ENCODE data around the gene PRND. TPM values are rescaled to one million over a fixed set of nuclear protein-coding genes. Genes with fewer than 3 reads are reported as not detected.

PRND gene
- total and polyA plus RNA-seq, 11 donors, result 0.06 to 0.45 (median 0.25) TPM; not detected in 7

DNA sequence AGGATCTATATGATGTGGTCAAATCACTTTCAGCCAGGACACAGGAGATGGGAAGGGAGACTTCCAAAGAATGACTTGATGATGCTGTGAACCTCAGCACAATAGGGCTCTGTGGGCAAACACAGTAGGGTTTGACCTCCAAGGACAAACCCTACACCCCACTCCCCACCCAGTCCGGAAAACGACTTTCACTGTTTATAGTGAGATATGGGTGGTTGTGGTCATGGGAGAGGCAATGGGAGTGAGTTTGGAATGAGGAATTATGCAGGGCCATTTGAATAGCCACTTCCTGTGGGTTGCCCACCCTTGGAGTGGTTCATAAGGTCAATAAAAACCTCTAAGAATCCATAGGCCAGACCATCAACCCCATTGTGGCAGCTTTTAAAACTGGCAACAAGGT lies 38.4 kb upstream of the PRND start:
- Histone ChIP-seq H3K27me3 (no peaks in the 10 kb centered on the region), H3K36me3 (no peaks in the 10 kb centered on the region), H3K4me1 (peaks cover 3 to 39% (median 18%) of the 10 kb centered on the region in 12 donors), H3K27ac (peak overlapping the region in 2 of 12 donors; percentile 48 to 100), H3K4me3 (no peak overlapping the region), H3K9me3 (no peaks in the 10 kb centered on the region)
- DNase-seq (no peak), ATAC-seq (no peak)
- WGBS, 4 donors, result 71 to 100% (median 81%) methylated on average over 2 of the region's 2 CpGs
- TF ChIP-seq POLR2A (IDR thresholded peaks at IDR 0.05), result no peak
- TF ChIP-seq, protein P1, sequence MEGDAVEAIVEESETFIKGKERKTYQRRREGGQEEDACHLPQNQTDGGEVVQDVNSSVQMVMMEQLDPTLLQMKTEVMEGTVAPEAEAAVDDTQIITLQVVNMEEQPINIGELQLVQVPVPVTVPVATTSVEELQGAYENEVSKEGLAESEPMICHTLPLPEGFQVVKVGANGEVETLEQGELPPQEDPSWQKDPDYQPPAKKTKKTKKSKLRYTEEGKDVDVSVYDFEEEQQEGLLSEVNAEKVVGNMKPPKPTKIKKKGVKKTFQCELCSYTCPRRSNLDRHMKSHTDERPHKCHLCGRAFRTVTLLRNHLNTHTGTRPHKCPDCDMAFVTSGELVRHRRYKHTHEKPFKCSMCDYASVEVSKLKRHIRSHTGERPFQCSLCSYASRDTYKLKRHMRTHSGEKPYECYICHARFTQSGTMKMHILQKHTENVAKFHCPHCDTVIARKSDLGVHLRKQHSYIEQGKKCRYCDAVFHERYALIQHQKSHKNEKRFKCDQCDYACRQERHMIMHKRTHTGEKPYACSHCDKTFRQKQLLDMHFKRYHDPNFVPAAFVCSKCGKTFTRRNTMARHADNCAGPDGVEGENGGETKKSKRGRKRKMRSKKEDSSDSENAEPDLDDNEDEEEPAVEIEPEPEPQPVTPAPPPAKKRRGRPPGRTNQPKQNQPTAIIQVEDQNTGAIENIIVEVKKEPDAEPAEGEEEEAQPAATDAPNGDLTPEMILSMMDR (IDR thresholded peaks at IDR 0.05), result no peak
- intact Hi-C loops (cut with DNase I), result no loop called here

DNA sequence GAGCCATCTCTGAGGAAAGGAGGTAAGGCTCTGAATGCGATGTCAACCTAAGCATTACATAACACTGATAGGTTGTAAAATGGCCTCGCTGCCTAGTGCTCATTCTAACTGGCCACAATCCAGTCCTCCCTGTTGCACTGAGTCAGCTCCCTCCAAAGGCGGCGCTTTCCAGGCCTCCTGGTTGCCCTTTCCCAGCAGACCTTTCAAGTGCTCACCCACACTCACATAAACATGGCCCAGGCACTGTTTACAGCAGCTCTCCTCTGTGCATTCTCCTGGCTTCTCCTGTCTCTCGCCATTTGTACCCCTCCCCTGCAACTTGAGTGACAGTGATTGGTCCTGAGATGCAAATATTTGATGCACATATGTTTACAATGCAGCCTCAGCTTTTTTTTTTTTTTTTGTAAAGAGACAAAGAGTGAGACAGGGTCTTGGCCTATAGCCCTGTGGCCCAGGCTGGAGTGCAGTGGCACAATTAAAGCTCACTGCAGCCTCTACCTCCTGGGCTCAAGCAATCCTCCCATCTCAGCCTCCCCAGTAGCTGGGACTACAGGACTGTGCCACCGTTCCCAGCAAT lies 36.8 kb upstream of the PRND start:
- peaks cover 3 to 54% (median 28%) of the 10 kb centered on the region in 12 donors for H3K4me1 ChIP-seq
- TF ChIP-seq POLR2A (IDR thresholded peaks at IDR 0.05), result no peak
- TF ChIP-seq, protein P1 (IDR thresholded peaks at IDR 0.05), result no peak
- H3K4me3 ChIP-seq, result no peak overlapping the region
- ATAC-seq (no peak), DNase-seq (peak in 1 of 5 donors; percentile 47)
- WGBS, 4 donors, result 76 to 87% (median 84%) methylated on average over 6 of the region's 6 CpGs
- H3K9me3 ChIP-seq, result no peaks in the 10 kb centered on the region
- H3K27me3 ChIP-seq, result no peaks in the 10 kb centered on the region
- no peaks in the 10 kb centered on the region for H3K36me3 ChIP-seq
- peak overlapping the region in 6 of 12 donors; percentile 91 to 100 (median 96) for H3K27ac ChIP-seq
- intact Hi-C loops (cut with DNase I), result no loop called here

DNA sequence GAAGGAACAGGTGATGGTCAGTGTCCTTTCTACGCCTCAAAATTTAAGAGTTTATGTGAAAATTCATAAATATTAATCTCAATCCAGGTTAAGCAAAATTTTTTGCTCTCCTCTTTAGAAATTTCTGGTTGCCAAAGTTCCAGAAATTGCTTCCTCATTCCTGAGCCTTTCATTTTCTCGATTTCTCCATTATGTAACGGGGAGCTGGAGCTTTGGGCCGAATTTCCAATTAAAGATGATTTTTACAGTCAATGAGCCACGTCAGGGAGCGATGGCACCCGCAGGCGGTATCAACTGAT lies 35.8 kb upstream of the PRND start:
- Histone ChIP-seq H3K4me1 (peaks cover 3 to 62% (median 29%) of the 10 kb centered on the region in 12 donors), H3K9me3 (no peaks in the 10 kb centered on the region), H3K36me3 (no peaks in the 10 kb centered on the region), H3K4me3 (peak overlapping the region; percentile 72 to 98 (median 88)), H3K27ac (peak overlapping the region; percentile 90 to 100 (median 96)), H3K27me3 (no peaks in the 10 kb centered on the region)
- no peak for DNase-seq
- TF ChIP-seq, protein P1 (IDR thresholded peaks at IDR 0.05), result no peak
- TF ChIP-seq POLR2A (IDR thresholded peaks at IDR 0.05), result no peak
- ATAC-seq, result no peak
- intact Hi-C loops (cut with DNase I), result no loop called here
- WGBS, 4 donors, result 12 to 14% (median 14%) methylated on average over 8 of the region's 8 CpGs

DNA sequence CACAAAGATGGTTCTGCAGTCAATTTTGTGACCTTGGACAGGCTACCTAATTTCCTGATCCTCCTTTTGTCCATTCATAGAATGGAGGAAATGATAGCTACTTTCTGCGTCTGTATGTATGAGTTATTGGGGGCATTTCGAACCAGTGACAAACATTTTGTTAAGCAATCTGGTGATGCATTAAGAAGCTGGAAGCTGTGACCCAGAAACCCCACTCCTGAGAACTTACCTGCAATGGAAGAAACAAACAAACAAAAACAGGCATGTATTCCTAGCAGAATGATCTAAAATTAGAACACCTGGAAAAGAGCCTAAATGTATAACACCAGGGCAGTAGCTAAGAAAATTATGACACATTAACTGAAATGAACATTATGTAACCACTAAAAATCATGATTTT lies 33.4 kb upstream of the PRND start:
- Histone ChIP-seq H3K4me1 (peaks cover 3 to 55% (median 29%) of the 10 kb centered on the region in 12 donors), H3K9me3 (no peaks in the 10 kb centered on the region), H3K27ac (peak overlapping the region in 11 of 12 donors; percentile 21 to 100 (median 97)), H3K4me3 (peak overlapping the region in 8 of 12 donors; percentile 6 to 98 (median 84)), H3K27me3 (no peaks in the 10 kb centered on the region), H3K36me3 (peaks cover 0 to 4% (median 0%) of the 10 kb centered on the region in 9 donors)
- no peak for ATAC-seq
- DNase-seq, result no peak
- intact Hi-C loops (cut with DNase I), result no loop called here
- WGBS, 4 donors, result 47 to 51% (median 48%) methylated on average over 2 of the region's 2 CpGs
- no peak for TF ChIP-seq POLR2A (IDR thresholded peaks at IDR 0.05)
- TF ChIP-seq, protein P1 (IDR thresholded peaks at IDR 0.05), result no peak
